HG03575 (cell line): ENCODE measurements around the gene CIRBP.
"Not testable (repeated sequence)": the region's sequence is repeated elsewhere in the genome, so short reads cannot be mapped to it uniquely, and the experiment has no call there.

Experiments used
- ATAC-seq: cut with Tn5 transposase; IDR thresholded peaks from one replicate; pipeline ENCODE4 v1.9.1; 2021; ENCODE audit not compliant: unreplicated experiment, insufficient number of reproducible peaks, low FRiP score; ENCODE audit errors: extremely low read depth

Gene CIRBP

DNA sequence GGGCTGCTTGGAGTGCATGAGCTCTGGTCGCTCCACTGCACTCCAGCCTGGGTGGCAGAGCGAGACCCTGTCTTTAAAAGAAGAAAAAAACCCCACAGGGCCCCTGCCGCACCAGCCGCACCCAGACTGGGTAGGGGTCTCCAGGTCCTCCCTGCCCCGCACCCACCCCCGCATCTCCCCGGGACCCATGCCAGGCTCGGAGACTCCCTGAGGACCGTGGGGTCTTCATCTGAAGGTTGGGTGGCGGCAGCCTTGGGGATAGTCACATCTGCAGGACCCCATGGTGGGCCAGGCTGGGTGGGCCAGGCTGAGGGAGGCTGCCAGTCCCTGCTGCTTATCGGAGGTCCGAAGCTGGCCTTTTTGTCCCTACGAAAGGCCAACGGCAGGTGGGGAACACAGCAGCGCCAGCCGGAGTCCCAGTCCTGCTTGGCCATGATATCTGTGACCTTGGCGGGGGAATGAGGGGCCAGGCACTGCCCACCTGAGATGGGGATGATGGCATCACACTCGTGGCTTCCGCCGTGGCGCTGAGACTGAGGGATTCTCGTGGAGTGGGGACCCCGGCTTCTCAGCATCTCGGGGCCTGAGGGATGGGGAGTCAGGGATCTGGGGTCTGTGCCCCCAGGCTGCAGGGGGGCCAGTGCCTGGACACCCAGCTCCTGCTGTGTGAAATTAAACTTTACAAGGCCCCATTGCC lies 27.6 kb downstream of the CIRBP start:
- no peak for ATAC-seq

DNA sequence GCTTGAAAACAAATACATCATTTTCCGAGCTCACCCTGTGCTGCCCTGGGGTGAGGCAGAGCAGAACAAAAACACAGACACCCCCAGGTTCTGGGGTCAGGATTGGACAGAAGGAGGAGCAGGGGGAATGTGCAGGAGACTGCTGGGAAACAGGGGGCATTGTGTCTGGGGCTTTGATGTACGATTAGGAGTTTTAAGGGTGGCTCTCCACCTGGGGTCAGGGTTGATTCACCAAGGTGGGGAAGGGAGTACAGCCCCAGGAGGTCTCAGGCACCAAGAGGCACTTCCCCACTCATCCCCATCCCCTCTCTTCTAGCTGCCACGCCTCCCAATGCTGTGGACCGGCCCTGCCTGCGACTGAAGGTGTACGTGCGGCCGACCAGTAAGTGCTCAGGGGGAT lies 29.1 kb downstream of the CIRBP start:
- no peak for ATAC-seq

DNA sequence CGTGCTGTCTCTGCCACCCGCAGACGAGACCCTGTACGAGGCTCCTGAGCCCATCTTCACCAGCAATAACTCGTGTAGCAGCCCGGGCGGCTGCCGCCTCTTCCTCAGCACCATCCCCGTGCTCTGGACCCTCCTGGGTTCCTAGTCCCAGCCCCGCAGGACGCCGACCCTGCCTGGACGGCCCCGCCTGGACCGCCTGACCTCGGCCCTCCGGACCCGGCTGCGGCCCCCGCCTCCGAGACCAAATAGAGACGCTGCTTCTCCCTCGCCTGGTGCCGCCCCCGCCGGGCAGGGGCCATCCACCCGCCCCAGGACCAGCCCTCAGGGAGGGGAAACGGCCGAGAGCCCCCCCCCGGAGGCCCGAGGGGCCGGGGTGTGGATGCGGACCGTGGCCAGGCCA lies 30.7 kb downstream of the CIRBP start:
- no peak for ATAC-seq

DNA sequence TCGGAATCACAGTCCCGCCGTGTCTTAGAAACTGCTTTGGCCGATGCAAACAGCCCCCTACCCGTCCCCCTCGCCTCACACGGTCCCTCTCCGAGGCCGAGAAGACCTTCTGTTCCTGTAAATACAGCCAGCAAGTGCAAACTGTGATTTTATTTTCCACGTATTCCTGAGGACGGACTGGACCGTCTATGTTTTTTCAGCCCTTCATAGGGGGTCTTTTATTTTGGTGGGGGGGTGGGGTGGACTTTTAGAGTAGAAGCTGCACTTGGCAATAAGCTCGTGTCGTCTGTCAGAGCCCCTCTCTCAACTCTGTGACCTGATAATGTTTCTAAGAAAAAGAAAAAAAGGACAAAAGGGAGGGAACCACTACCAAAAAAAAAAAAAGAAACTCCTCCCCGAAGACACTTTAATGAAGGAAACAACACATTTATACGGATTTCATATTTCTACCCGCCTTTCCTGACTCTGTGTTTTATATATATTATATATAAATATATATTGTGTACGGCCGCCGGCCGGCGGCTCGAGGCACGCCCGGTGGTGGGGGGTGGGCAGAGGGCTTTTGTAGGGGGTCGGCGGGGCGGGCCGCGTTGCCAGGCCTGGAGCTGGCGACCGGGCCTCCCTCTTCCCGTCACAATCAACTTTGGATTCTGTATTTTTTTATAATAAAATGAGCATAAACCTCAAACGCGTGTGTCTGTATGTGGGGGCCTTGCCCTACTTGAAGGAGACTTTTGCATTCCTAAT lies 31.8 kb downstream of the CIRBP start:
- ATAC-seq: no peak

DNA sequence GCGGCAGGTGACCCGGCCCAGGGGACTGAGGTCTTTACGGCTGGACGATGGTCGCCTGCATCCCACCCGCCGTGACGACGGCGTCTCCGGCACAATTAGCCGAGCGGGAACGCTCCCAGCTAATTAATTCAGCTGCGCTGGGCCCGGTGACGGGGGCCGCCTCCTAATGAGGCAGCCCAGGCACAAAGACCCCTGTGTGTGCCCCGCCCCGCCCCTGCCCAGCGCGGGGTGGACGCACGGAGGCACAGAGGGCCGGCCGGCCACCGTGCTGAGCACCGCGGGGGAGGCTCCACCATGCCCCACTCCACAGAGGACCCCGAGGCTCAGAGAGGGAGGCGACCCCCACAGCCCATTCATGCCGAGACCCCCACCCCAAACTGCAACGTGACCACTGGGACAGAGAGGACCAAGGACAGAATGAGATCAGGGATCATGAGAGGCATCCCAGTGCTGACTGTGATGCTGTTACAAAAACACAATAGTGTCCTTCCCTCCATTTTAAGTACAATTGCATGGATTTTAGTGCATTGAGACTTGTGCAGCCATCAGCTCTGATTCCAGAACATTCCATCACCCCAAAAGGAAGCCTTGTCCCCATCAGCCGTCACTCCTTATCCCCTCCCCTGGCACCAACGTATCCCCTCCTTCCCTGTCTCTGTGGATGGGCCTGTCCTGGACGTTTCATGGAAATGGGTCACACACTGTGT lies 33.6 kb downstream of the CIRBP start:
- ATAC-seq: no peak

DNA sequence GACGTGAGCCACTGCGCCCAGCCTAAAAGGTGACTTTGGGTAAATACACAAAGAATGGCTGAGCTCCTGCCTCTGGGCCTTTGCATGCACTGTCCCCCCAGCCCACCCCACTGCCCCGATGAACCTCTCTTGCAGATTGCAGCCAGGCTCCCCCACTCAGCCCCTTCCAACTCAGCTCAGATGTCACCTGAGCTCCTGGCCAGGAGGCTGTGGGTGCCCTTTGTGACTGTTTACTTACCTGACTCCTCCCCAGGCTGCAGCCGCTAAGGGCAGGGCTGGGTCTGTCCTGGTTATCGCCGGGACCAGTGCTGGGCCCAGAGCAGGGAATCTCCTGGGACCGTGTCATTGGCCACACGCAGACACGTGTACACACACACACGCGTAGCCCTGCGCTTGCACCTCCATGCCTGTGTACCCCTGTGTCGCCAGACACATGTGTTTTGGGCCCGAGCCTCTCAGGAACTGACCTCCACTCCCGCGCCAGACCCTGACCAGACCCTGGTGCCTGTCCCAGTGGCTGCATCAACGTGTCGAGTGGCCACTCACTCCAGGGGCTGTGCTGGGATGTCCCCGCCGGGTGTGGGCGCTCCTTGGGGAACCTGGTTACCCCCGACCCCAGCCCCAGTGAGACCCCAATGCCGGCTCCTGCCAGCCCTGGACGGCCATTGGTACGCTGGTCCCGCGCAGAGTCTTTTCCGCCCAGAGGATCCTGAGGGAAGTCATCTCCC lies 35.2 kb downstream of the CIRBP start:
- no peak for ATAC-seq

DNA sequence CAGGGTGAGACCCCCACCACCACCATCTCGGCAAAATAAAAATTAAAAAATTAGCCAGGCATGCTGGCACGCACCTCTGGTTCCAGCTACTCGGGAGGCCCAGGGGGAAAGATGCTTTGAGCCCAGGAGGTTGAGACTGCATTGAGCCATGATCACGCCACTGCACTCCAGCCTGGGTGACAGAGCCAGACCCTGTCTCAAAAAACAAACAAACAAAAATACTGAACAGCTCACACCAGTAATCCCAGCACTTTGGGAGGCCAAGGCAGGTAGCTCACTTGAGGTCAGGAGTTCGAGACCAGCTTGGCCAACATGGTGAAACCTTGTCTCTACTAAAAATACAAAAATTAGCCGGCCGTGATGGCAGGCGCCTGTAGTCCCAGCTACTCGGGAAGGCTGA lies 36.2 kb downstream of the CIRBP start:
- ATAC-seq: not testable (repeated sequence)

DNA sequence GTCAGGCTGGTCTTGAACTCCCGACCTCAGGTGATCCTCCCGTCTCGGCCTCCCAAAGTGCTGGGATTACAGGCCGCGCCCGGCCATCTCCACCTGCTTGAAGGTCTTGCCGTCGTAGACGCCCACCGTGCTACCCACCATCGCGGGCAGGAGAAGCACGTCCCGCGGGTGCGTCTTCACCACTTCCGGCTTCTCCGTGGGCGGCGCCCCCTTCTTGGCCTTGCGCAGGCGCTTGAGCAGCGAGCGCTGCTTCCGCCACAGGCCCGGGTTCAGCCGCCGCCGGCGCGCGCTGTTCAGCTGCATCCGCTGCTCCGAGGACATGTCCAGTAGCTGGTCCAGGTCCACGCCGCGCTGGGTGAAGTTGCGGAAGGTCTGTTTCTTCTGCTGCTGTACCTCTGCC lies 38.2 kb downstream of the CIRBP start:
- no peak for ATAC-seq

DNA sequence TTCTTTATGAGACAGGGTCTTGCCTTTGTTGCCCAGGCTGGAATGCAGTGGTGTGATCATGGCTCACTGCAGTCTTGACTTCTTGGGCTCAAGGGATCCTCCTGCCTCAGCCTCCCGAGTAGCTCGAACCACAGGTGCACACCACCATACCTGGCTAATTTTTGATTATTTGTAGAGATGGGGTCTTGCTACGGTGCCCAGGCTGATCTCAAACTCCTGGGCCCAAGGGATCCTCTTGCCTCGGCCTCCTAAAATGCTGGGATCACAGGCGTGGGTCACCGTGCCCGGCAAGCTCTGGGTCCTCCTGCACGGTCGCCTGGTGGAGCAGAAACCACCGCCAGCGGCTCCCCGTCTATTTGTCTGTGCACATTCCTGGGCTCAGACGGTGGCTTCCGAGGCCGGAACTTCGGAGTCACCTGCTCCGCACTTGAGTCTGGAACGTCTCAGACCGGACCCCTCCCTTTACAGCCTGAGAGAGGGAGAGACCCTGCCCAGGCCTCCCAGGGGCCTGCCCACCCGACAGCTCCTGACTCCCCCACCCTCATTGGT lies 38.7 kb downstream of the CIRBP start:
- ATAC-seq: no peak

DNA sequence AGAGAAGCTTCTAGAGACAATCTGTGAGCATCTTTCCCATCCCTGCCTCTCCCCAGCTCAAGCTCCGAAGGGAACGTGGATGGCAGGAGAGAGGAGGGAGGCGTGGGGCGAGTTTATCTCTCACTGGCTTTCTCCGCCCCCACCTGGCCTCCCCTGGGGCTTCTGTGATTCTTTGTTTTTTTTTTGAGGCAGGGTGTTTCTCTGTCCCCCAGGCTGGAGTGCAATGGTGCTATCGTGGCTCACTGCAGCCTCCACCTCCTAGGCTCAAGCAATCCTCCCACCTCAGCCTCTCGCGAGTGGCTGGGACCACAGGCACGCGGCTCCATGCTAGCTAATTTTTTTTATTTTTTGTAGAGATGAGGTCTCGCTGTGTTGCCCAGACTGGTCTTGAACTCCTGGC lies 39.6 kb downstream of the CIRBP start:
- ATAC-seq: no peak

DNA sequence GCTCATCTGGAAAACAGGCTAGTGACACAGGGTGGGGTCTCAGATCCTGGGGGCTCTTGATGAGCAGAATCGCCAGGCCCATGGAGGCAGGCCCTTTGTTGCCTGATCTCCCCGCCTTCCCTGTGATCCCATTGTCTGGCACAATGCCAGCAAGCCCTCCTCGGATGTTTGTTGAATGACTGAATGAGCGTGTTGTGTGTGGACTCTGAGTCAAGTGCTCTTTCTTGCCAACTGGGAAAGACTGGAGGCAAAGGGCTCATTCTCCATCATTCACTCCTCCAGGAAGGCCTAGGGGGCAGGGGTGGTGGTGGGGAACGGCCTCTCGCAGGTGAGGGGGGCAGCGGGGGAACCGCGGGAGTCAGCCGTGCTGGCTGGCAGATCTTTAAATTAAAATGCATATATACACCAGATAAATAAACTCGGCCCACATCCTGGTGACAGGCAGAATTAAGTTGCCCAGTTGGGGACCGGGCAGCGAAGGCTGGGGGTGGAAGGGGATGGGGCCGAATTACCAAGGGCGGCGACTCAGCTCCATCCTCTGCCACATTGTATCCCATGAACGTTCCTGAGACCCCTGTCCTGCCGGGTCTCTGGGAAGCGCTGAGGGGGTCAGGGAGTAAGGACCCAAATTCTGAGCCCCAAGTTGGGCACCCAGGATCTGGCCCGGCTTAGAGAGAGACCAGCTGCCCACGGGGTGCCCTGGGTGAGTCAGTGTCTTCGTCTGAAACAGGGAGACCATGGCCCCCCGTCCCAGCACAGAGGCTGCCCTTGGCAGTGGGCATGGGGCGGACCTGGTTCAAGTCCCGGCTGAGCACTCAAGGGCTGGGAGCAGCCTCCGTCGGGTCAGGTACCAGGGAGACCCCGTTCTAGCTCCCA lies 41.1 kb downstream of the CIRBP start:
- no peak for ATAC-seq

DNA sequence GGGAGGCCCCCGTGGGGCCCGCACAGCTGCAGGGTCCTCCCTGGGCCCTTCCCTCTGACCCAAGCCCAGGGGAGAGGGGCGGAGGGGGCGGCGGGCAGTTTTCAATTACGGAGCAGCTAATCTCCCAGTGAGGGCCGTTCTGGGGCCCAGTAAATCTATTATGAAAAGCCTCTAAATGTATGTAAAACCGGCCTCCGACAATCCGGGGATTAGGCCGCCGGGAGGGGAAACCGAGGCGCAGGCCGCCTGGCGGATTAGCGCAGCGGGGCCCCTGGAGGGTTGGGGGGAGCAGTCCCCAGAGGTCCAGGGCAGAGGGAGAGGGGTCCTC lies 41.7 kb downstream of the CIRBP start:
- ATAC-seq: no peak

DNA sequence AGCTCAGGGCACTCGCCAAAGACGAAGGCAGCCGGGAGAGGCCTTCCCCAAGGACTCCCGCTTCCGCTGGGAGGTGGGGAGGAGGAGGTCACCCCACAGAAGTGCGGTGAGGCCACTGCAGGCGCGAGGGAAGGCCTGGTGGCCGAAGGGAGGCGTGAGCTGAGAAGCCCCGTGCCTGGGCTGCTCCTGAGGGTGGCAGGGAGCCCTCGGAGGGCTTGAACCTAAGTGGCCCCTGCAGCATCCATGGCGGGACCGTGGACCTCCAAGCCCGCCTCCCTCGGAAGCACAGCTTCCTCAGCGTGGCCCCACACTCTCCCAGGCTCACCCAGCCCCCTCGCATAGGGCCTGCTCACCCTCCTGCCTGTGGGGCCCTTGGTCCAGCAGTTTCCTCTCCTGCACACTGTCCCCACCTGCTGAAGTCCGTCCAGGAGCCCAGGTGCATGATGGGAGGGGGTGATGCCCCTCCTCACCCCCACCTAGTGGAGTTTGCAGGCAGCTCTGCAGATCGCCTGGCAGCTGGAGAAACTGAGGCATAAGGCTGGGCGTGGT lies 42.5 kb downstream of the CIRBP start:
- ATAC-seq: no peak

DNA sequence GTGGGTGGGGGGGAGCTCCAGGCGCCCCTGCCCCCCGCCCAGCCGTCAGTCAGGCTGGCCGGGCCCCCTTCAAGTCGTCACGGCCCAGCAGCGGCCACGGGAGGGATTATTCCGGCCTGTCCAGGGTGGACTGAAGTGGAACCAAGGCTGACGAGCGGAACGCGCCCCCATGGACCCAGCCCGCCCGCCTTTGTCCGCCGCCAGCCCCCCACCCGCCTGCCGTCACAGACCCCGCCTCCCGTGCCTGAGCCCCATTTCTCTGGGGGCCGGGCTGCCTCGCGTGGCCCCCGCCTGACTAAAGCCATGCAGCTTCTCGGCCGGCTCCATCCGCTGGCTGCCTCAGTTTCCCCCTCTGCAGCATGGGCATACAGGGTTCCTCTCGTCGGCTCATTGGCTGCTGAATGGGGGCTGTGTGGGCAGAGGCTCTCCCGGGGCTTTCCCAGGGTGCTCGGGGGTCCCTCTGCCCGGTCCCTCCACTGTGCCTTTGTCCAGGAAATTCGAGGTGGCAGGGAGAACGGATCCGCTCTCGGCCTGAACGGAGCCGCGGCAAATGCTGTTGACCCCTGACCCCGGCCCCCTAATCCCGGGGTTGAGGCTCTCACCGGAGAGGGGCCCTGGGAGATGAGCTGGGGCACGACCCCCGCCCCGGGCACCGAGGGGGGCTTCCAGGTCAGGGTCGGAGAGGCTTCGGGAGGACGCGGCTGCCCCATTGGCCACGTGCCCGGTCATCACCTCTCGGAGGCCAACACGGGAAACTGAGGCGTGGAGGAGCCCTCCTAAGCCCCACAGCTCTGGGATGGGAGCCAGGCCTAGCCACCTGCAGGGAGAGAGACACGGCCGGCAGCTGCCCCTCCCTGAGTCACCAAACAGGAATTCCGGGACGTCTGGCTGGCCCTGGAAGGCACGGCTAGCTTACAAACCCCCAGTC lies 43.9 kb downstream of the CIRBP start:
- no peak for ATAC-seq

DNA sequence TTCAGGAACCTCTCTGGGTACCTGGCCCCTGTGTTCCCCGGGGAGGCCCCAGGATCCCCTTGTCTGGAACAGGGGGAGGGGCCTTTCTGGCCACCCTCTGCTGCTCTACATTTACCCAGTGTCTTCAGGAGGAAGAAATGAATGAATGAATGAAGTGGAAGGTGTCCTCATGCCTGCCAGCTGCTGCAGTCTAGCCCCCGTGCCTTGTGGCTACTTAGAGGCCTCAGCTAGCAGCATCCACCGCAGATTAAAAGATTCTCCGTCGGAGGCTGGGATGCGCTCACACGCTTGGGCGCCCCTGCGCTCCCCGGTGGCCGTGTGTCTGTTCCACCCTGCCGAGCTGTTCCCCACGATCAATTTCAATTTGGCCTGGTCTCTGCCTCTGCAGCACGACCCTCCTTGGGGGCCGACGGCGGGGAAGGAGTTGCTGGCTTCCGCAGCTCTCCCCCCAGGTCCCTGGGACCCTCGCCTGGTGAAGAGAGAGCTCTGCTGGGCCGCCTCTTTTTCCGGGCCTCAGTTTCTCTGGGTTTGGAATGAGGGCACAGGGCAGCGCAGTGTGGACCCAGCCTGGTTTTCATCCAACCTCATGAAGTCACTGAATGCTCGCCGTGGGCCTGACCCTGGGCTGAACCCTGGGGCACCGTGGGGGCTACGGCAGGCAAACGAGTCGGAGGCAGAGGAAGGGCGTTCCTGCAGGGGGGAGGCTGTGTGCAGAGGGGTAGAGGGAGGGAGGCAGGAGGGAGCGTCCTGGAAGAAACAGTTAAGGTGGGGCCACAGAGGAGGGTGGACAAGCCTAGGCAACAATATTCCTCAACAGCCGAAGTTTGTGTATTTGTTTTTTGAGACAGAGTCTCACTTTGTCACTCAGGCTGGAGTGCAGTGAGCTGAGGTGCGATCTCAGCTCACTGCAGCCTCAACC lies 44.8 kb downstream of the CIRBP start:
- no peak for ATAC-seq

DNA sequence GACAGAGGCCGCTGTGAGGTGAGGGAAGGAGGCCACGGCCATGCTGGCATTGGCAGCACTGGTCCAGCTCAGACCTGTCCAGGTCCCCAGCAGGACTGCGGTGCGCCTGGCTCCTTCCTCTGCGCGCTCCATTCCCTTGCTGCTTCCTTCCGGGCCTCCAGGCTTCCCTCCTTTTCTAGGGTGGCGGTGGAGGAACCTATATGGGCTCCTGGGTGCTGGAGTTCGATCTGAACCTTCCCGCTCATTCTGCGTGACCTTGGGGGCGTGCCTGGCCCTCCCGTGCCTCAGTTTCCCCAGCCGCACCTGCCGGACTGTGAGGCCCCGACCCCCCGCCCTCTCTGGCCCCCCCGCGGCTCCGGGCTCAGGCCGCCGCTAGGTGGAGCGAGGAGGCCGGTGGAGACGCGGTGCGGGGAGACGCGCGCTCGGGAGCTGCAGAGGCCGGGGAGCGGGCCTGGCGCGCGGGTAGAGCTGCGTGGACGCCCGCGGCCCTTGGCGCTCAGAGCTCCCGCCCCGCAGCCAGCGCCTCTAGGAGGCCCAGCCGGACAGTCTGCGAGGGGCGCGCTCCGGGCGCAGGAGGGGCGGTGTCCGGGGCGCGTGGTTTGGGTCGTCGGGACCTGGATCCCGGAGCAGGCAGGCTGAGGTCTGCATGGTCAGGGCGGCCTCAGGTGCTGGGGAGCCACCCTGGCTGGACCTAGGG lies 46.5 kb downstream of the CIRBP start:
- ATAC-seq: no peak
